Tibial nerve (tissue), 4 donors: ENCODE measurements around the gene LTBP1. TPM values are rescaled to one million over a fixed set of nuclear protein-coding genes. Genes with fewer than 3 reads are reported as not detected.

Experiments
- DNase-seq, 2 donors: peaks; one replicate each; pipeline ENCODE4 v3.0.0-alpha.2; 2019; ENCODE audit warnings: low spot score in 2 of 2
- H3K27ac ChIP-seq, 4 donors: fragments of 200-600 bp; sonication (generic) in 3 of 4; one replicate each; pipeline ENCODE4 v1.5.1; 2017 to 2019; ENCODE audit warnings: mild to moderate bottlenecking in 1 of 4
- H3K27me3 ChIP-seq, 2 donors: fragments of 200-600 bp; sonication (generic) in 1 of 2; one replicate each; pipeline versions ENCODE4 v1.5.1 to v1.6.0; 2017 to 2019
- H3K36me3 ChIP-seq, 3 donors: fragments of 200-600 bp; sonication (generic); one replicate each; pipeline ENCODE4 v1.5.1; 2018 to 2019
- H3K4me1 ChIP-seq, 4 donors: fragments of 200-600 bp; sonication (generic) in 3 of 4; one replicate each; pipeline ENCODE4 v1.5.1; 2017 to 2019
- H3K4me3 ChIP-seq, 4 donors: fragments of 200-600 bp; sonication (generic) in 3 of 4; one replicate each; pipeline ENCODE4 v1.5.1; 2017 to 2019; ENCODE audit warnings: mild to moderate bottlenecking in 1 of 4, moderate library complexity in 1 of 4
- H3K9me3 ChIP-seq, 4 donors: fragments of 200-600 bp; sonication (generic) in 3 of 4; one replicate each; pipeline ENCODE4 v1.5.1; 2017 to 2019
- EP300 ChIP-seq, 2 donors: sonication (generic); formaldehyde crosslinking; IDR thresholded peaks; one replicate each; pipeline ENCODE4 v1.6.1; 2017; ENCODE audit warnings: antibody characterized with exemption in 2 of 2, mild to moderate bottlenecking in 1 of 2
- POLR2A ChIP-seq, 2 donors: fragments of 450-650 bp; IDR thresholded peaks; one replicate each; pipeline ENCODE4 v1.6.1; 2017; ENCODE audit warnings: antibody characterized with exemption in 2 of 2, mild to moderate bottlenecking in 2 of 2, moderate library complexity in 2 of 2
- WGBS, 2 donors: methylation state at CpG; one replicate each; pipeline ENCODE4 v1.1.5; 2018; 5-methylcytosine and 5-hydroxymethylcytosine counted together
- total RNA-seq, 4 donors: library from RNA; depleted of rRNA; stranded (reverse); fragments of >200 nt; gene quantifications; one replicate each; pipeline ENCODE4 v1.1.0, GENCODE V29; 2016
- TF ChIP-seq, protein P1 (sequence below), 5 experiments: fragments of 200-600 bp in 3 of 5; fragments of 450-650 bp in 2 of 5; sonication (generic) in 3 of 5; IDR thresholded peaks; one replicate each; pipeline ENCODE4 v1.5.1; 2016 to 2019; ENCODE audit warnings: antibody characterized with exemption in 5 of 5, mild to moderate bottlenecking in 3 of 5, moderate library complexity in 2 of 5

Gene LTBP1
- total RNA-seq, 4 donors from 2014 or later = 29.4 to 89.8 (median 50.6) TPM

DNA sequence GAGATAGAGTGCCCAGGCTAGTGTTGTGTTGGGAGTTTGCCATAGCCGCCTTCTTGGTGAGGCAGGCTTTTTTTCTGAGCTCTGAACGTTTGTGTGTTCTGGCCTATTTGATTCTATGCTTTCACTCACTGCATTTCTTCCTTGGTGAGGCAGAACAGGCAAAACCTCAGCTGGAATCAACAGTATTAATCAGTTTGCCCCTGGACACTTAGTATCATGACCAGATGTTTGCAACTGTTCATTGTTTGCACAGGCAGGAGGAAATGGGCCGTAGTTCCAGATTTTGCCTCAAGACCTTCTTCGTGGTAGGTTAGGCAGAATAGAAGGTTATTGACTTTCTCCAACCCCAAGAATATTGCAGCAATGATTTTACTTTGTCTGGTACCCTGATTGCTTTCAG lies 311.6 kb downstream of the LTBP1 start:
- H3K4me1 ChIP-seq = no peaks in the 10 kb centered on the region
- no peaks in the 10 kb centered on the region for H3K27me3 ChIP-seq
- H3K27ac ChIP-seq = no peak overlapping the region
- no peak for DNase-seq
- WGBS, 2 donors = 69 to 80% methylated on average over 4 of the region's 4 CpGs
- no peak for TF ChIP-seq EP300 (IDR thresholded peaks at IDR 0.05)
- no peak for TF ChIP-seq POLR2A (IDR thresholded peaks at IDR 0.05)
- TF ChIP-seq, protein P1, sequence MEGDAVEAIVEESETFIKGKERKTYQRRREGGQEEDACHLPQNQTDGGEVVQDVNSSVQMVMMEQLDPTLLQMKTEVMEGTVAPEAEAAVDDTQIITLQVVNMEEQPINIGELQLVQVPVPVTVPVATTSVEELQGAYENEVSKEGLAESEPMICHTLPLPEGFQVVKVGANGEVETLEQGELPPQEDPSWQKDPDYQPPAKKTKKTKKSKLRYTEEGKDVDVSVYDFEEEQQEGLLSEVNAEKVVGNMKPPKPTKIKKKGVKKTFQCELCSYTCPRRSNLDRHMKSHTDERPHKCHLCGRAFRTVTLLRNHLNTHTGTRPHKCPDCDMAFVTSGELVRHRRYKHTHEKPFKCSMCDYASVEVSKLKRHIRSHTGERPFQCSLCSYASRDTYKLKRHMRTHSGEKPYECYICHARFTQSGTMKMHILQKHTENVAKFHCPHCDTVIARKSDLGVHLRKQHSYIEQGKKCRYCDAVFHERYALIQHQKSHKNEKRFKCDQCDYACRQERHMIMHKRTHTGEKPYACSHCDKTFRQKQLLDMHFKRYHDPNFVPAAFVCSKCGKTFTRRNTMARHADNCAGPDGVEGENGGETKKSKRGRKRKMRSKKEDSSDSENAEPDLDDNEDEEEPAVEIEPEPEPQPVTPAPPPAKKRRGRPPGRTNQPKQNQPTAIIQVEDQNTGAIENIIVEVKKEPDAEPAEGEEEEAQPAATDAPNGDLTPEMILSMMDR (IDR thresholded peaks at IDR 0.05) = no peak
- H3K9me3 ChIP-seq = no peaks in the 10 kb centered on the region
- peaks cover 0 to 5% (median 0%) of the 10 kb centered on the region in 3 donors for H3K36me3 ChIP-seq
- no peak overlapping the region for H3K4me3 ChIP-seq

DNA sequence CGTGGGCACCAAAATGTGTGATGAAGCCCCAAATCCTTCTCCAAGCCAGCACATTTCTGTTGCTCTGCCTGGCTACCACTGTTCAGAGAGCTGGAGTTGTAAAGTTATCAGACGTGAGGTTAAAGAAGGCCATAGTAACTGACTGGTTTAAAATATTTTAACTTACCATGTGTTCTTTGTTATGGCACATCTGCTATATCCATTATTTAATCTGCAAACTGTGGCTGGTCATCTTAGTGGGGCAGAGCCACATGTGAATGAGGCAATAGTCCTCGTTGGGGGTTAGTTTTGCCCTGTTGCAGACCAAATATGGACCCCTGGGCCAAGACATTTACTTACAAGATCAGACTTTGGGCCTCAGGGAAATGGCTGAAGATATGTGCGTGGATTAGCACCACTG lies 315.3 kb downstream of the LTBP1 start:
- no peak for TF ChIP-seq EP300 (IDR thresholded peaks at IDR 0.05)
- TF ChIP-seq, protein P1 (IDR thresholded peaks at IDR 0.05) = no peak
- TF ChIP-seq POLR2A (IDR thresholded peaks at IDR 0.05) = no peak
- WGBS, 2 donors = 85 to 90% methylated on average over 4 of the region's 4 CpGs
- no peaks in the 10 kb centered on the region for H3K4me1 ChIP-seq
- H3K4me3 ChIP-seq = no peak overlapping the region
- no peak overlapping the region for H3K27ac ChIP-seq
- no peaks in the 10 kb centered on the region for H3K27me3 ChIP-seq
- DNase-seq = no peak
- peaks cover 0 to 14% (median 0%) of the 10 kb centered on the region in 4 donors for H3K9me3 ChIP-seq
- peaks cover 0 to 31% (median 0%) of the 10 kb centered on the region in 3 donors for H3K36me3 ChIP-seq

DNA sequence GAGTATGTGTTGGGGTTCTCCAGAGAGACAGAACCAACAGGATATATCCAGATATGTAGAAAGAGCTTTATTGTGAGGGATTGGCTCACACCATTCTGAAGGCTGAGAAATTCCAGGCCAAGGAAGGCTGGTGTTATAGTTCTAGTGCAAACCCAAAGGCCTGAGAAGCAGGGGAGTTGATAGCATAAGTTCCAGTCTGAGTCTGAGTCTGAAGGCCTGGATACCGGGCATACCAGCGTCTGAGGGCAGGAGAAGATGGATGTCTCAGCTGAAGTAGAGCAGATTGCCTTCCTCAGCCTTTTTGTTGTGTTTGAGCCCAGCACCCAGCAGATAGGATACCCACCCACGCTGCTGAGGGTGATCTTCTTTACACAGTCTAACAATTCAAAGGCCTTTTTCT lies 318.0 kb downstream of the LTBP1 start:
- Histone ChIP-seq H3K36me3 (peaks cover 0 to 33% (median 0%) of the 10 kb centered on the region in 3 donors), H3K27me3 (no peaks in the 10 kb centered on the region), H3K4me3 (no peak overlapping the region), H3K27ac (no peak overlapping the region), H3K4me1 (no peaks in the 10 kb centered on the region), H3K9me3 (peaks cover 0 to 15% (median 0%) of the 10 kb centered on the region in 4 donors)
- DNase-seq = no peak
- 87 to 89% methylated on average over 3 of the region's 3 CpGs for WGBS, 2 donors
- TF ChIP-seq POLR2A (IDR thresholded peaks at IDR 0.05) (no peak), EP300 (IDR thresholded peaks at IDR 0.05) (no peak)
- TF ChIP-seq, protein P1 (IDR thresholded peaks at IDR 0.05) = no peak

DNA sequence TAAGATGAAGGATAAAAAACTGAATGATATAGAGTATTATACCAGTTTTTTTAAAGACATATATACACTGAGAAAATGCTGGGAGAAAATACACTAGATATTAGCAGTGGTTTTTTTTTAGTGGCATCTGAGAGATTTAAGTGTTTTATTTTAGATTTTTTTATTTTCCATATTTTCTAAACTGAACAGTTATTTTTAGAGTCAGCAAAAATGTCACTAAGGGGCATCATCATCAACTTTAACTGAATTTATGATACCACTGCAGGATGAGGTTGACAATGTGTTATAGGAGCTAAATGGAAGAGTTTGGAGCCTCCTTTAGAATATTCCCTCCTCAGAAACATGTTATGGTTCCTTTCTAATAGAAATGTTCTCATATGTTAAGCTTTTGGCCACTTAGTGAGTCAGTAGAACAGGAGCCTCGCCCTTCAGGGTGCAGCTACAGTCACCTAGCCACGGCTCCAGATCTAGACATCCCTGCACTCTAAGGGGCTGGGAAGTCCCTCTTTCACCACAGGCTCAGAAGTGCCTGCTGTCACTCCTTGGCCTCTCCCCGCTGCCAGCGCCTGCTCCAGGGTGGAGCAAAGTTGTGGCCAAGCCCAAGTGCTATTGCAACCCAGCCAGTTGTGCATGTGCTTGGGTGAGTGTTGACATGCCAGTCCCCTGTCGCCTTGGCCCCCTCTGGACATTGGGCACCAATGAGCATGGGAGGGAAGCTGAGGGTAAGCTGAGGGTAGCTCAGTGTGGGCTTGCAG lies 319.0 kb downstream of the LTBP1 start:
- Histone ChIP-seq H3K36me3 (peaks cover 0 to 33% (median 0%) of the 10 kb centered on the region in 3 donors), H3K27me3 (no peaks in the 10 kb centered on the region), H3K4me3 (no peak overlapping the region), H3K9me3 (peaks cover 0 to 15% (median 0%) of the 10 kb centered on the region in 4 donors), H3K4me1 (no peaks in the 10 kb centered on the region), H3K27ac (no peak overlapping the region)
- no peak for DNase-seq
- WGBS, 2 donors = 95 to 98% methylated on average over 5 of the region's 5 CpGs
- TF ChIP-seq POLR2A (IDR thresholded peaks at IDR 0.05) (no peak), EP300 (IDR thresholded peaks at IDR 0.05) (no peak)
- TF ChIP-seq, protein P1 (IDR thresholded peaks at IDR 0.05) = no peak

DNA sequence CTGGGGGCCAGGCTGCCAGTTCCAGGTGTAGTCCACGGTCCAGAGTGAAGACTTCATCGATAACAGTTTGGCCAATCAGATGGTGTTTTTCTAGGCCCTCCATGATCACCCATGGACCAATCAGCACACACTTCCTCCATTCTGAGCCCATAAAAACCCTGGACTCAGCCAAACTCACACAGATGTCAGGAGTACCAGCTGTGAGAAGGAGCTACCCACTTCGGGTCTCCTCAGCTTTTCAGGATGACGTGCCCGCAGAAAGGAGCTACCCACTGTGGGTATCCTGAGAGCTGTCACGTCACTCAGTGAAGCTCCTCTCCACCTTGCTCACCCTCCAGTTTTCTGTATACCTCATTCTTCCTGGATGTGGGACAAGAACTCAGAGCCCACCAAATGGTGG lies 319.7 kb downstream of the LTBP1 start:
- 97 to 100% methylated on average over 6 of the region's 6 CpGs for WGBS, 2 donors
- TF ChIP-seq EP300 (IDR thresholded peaks at IDR 0.05) = no peak
- no peak for TF ChIP-seq POLR2A (IDR thresholded peaks at IDR 0.05)
- TF ChIP-seq, protein P1 (IDR thresholded peaks at IDR 0.05) = no peak
- Histone ChIP-seq H3K9me3 (peaks cover 0 to 15% (median 0%) of the 10 kb centered on the region in 4 donors), H3K36me3 (peaks cover 0 to 33% (median 0%) of the 10 kb centered on the region in 3 donors), H3K4me3 (no peak overlapping the region), H3K4me1 (no peaks in the 10 kb centered on the region), H3K27ac (no peak overlapping the region), H3K27me3 (no peaks in the 10 kb centered on the region)
- DNase-seq = no peak
